Effector memory CD4-positive, alpha-beta T cell (primary cell): ENCODE measurements around the gene CABP5.

Experiments
- DNase-seq, 3 donors: peaks; one replicate each; pipeline ENCODE4 v3.0.0-alpha.2; 2020
- H3K27ac ChIP-seq: 2 replicates; pipeline ENCODE4 v1.7.0; 2013; ENCODE audit warnings: mild to moderate bottlenecking, low read length, moderate library complexity; ENCODE audit not compliant: insufficient read depth, poor library complexity, severe bottlenecking
- H3K27me3 ChIP-seq: replicated peaks from 2 replicates; pipeline ENCODE4 v1.7.0; 2013; ENCODE audit warnings: mild to moderate bottlenecking, low read length; ENCODE audit not compliant: insufficient read depth, control insufficient read depth, poor library complexity, severe bottlenecking
- H3K36me3 ChIP-seq: 2 replicates; pipeline ENCODE4 v1.7.0; 2013; ENCODE audit warnings: mild to moderate bottlenecking, low read length, moderate library complexity; ENCODE audit not compliant: control insufficient read depth, insufficient read depth
- H3K4me1 ChIP-seq: 2 replicates; pipeline ENCODE4 v1.7.0; 2013; ENCODE audit warnings: low read length, mild to moderate bottlenecking; ENCODE audit not compliant: control insufficient read depth, insufficient read depth, poor library complexity, severe bottlenecking
- H3K4me3 ChIP-seq: 2 replicates; pipeline ENCODE4 v1.7.0; 2013; ENCODE audit warnings: low read length, low read depth, mild to moderate bottlenecking; ENCODE audit not compliant: insufficient read depth, poor library complexity, severe bottlenecking
- H3K9me3 ChIP-seq: 2 replicates; pipeline ENCODE4 v1.7.0; 2013; ENCODE audit warnings: mild to moderate bottlenecking, low read length, moderate library complexity; ENCODE audit not compliant: control insufficient read depth

Gene CABP5

DNA sequence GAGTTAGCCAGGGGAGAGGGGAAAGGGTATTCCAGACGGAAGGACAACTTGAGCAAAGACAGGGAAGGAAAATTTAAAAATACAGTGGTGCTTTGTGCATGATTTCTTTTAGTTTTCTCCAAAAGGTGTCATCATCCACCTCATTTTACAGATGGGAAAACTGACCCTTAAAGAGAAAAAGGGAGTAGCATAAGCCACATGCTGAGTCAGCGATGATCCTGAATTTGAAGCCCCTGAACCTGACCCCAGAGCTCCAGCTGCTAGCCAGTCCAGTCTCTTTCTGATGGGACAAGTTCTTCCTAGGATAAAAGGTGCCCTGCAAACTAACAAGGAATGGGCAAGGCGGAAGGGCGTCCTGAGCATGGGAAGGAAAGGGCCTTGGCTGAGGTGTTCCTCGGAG lies 10.3 kb downstream of the CABP5 start:
- H3K27me3 ChIP-seq: no peaks in the 10 kb centered on the region

DNA sequence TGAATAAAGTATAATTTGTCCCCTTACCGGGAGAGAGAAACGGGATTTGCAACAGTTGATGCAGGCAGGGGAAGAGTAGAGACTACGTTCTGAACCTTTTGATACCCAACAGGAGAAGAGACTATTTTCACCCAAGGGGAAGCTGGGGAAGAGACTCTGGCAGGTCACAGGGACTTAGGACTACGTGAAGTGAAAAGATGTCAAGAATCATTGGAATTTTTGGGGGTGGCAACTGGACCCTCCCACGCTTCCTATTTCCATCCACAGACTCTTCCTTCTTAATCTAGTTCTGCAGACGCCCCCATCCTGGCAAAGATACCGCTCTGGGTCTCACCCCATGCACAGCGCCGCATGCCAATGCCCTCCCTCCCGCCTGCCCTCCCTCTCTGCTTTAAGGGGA lies 13.8 kb downstream of the CABP5 start:
- H3K4me1 ChIP-seq: no peaks in the 10 kb centered on the region
- no peaks in the 10 kb centered on the region for H3K36me3 ChIP-seq
- DNase-seq: no peak
- H3K4me3 ChIP-seq: no peak overlapping the region
- no peak overlapping the region for H3K27ac ChIP-seq
- H3K27me3 ChIP-seq: no peaks in the 10 kb centered on the region
- H3K9me3 ChIP-seq: no peaks in the 10 kb centered on the region

More for the DNA sequence above, 10.3 kb downstream of the CABP5 start:
- Histone ChIP-seq H3K4me3 (no peak overlapping the region), H3K36me3 (no peaks in the 10 kb centered on the region), H3K27ac (no peak overlapping the region), H3K4me1 (no peaks in the 10 kb centered on the region), H3K9me3 (peaks cover 5% of the 10 kb centered on the region)
- DNase-seq: no peak

DNA sequence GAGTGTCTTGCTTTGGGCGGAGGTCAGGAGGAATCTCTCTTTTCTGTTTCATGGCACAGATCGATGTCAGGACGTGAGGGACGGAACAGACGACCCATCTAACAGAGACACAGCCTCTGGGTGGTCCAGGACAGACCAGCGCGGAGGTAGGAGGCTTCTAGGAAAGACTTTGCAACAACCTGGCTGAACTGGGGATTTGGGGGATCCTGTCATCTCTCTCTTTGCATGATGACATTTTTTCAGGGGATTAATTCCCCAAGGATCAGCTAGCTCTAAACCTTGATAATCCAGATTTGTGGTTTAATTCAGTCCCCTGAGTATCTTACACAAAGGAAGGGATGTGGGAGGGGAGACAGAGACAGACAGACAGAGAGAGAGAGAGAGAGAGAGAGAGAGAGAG lies 14.4 kb downstream of the CABP5 start:
- Histone ChIP-seq H3K9me3 (no peaks in the 10 kb centered on the region), H3K4me1 (no peaks in the 10 kb centered on the region), H3K36me3 (no peaks in the 10 kb centered on the region), H3K27me3 (no peaks in the 10 kb centered on the region), H3K4me3 (no peak overlapping the region), H3K27ac (no peak overlapping the region)
- DNase-seq: no peak

DNA sequence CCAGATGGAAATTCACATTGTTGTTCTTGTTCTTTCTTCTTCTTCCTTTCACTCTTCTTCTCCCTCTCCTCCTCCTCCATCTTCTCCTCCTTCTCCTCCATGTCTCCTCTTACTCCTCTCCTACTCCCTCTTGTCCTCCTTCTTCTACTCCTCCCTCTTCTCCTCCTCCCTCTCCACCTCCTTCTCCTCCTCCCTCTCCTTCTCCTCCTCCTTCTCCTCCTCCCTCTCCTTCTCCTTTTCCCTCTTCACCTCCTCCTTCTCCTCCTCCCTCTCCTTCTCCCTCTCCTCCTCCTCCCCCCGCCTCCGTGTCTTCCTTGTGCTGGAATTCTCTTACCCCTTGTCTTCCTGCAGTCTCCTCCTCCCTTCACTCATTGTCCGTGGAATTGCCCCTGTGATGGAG lies 18.4 kb downstream of the CABP5 start:
- no peaks in the 10 kb centered on the region for H3K36me3 ChIP-seq
- H3K27me3 ChIP-seq: no peaks in the 10 kb centered on the region
- no peak overlapping the region for H3K27ac ChIP-seq
- no peaks in the 10 kb centered on the region for H3K9me3 ChIP-seq
- no peak for DNase-seq
- no peak overlapping the region for H3K4me3 ChIP-seq
- H3K4me1 ChIP-seq: no peaks in the 10 kb centered on the region

DNA sequence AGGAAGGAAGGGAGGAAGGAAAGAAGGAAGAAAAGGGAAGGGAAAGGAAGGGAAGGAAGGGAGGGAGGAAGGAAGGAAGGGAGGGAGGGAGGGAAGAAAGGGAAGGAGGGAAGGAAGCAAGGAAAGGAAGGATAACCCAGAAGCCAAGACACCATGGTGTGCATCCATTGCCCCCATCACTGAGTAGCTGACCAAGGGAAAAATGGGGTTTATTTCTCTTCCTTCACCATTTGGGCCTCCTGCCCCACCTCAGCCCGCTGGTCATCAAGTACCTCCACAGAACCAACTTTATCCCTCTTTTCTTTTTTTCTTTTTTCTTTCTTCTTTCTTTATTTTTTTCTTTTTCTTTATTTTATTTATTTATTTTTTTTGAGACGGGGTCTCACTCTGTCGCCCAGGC lies 20.4 kb downstream of the CABP5 start:
- Histone ChIP-seq H3K4me3 (no peak overlapping the region), H3K27ac (no peak overlapping the region), H3K36me3 (no peaks in the 10 kb centered on the region), H3K9me3 (no peaks in the 10 kb centered on the region), H3K4me1 (no peaks in the 10 kb centered on the region), H3K27me3 (no peaks in the 10 kb centered on the region)
- DNase-seq: no peak

DNA sequence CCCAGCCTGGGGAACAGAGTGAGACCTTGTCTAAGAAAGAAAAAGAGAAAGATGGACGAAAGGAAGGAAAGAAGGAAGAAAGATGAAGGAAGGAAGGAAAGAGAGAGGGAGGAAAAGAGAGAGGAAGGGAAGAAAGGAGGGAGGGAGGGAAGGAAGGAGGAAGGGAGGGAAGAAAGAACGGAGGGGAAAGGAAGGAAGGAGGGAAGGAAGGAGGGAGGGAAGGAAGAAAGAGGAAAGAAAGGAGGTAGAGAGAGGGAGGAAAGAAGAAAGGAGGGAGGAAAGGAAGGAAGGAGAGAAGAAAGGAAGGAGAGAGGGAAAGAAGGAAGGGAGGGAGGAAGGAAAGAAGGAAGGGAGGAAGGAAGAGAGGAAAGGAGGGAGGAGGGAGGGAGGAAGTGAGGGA lies 20.9 kb downstream of the CABP5 start:
- no peaks in the 10 kb centered on the region for H3K27me3 ChIP-seq
- H3K4me1 ChIP-seq: no peaks in the 10 kb centered on the region
- no peak overlapping the region for H3K4me3 ChIP-seq
- no peak overlapping the region for H3K27ac ChIP-seq
- no peaks in the 10 kb centered on the region for H3K9me3 ChIP-seq
- no peaks in the 10 kb centered on the region for H3K36me3 ChIP-seq
- DNase-seq: no peak

DNA sequence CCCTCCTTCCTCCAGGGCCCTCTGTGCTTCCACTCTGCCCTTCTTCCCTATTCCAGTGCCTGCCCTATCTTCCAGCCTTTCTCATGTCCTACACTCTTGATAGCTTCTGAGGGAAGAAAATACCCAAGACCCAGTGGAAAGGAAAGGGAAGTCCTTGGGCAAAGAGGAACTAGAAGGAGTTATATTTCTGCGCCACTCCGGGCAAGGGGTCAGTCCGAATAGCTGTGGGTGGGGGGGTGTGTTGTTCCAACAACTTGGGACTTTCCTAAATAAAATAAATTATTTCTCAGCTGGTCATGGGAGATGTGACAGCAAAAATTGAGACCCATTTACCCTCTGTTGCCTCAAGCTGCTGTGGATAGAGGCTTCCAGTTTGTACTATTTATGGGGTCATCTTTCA lies 23.2 kb downstream of the CABP5 start:
- Histone ChIP-seq H3K9me3 (no peaks in the 10 kb centered on the region), H3K4me3 (no peak overlapping the region), H3K36me3 (no peaks in the 10 kb centered on the region), H3K4me1 (no peaks in the 10 kb centered on the region), H3K27me3 (no peaks in the 10 kb centered on the region), H3K27ac (no peak overlapping the region)
- DNase-seq: no peak

DNA sequence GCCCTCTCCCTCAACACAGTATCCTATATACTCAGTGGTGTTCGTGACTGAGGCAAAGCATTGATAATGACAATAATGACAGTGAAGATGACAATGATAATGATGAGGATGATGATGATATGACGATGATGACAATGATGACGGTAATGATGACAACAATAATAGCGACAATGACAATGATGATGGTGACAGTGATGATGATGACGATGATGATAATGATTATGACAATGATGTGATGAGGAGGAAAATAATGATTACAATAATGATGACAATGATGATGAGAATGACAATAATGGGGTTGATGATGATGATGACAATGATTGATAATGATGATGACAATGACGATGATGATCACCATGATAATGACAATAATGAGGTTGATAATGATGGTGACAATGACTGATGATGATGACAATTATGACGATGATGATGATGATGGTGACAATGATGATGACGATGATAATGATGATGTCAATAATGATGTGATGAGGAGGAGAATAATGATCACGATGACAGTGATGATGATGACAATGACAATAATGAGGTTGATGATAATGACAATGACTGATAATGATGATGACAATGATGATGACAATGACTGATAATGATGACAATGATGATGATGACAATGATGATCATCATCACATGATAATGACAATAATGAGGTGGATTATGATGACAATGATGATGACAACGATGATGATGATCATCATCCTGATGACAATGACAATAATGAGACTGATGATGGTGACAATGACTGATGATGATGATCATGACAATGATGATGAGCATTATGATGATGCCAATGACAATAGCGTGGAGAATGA lies 32.7 kb downstream of the CABP5 start:
- no peak for DNase-seq

DNA sequence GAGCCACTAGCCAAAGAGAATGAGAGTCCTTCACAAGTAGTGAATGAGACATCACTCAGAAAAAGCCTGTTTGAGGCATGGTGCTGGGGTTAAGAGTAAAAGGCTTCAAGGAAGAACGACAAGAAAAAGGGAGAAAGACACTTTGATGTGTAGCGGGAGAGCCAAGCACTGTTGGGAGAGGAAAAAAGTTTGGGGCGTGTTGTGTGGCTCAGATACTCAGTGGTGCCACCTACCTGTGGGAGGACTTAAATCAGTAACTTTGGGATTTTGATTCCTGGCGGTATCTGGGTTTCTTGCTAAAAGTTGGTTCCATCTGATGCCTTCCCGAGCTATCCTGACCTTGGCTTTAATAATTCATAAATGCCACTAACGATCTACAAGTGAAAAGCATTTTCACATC lies 37.1 kb downstream of the CABP5 start:
- Histone ChIP-seq H3K27ac (no peak overlapping the region), H3K4me3 (no peak overlapping the region), H3K9me3 (no peaks in the 10 kb centered on the region), H3K4me1 (no peaks in the 10 kb centered on the region), H3K36me3 (no peaks in the 10 kb centered on the region), H3K27me3 (peaks cover 4% of the 10 kb centered on the region)
- DNase-seq: no peak

More for the DNA sequence above, 32.7 kb downstream of the CABP5 start:
- Histone ChIP-seq H3K27me3 (peaks cover 4% of the 10 kb centered on the region), H3K4me3 (no peak overlapping the region), H3K27ac (no peak overlapping the region), H3K4me1 (no peaks in the 10 kb centered on the region), H3K36me3 (no peaks in the 10 kb centered on the region), H3K9me3 (no peaks in the 10 kb centered on the region)

DNA sequence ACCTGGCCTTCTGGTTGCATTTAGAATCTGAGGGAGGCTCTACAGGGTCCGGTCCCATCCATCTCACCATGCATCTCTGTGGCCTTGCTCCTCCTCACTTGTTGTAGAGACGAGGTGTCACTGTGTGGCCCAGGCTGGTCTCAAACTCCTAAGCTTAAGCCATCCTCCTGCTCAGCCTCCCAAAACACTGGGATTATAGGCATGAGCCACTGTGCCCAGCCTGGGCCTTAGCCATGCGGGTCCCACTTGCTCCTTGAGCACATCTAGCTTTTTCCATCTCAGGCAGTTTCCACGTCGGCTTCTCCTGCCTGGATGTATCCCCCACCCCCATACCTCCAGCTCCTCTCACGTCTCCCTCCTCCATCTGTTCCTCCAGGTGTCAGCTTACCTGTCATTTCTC lies 39.6 kb downstream of the CABP5 start:
- no peak for DNase-seq
- H3K27me3 ChIP-seq: peaks cover 4% of the 10 kb centered on the region
- H3K27ac ChIP-seq: no peak overlapping the region
- H3K4me1 ChIP-seq: no peaks in the 10 kb centered on the region
- no peaks in the 10 kb centered on the region for H3K36me3 ChIP-seq
- no peaks in the 10 kb centered on the region for H3K9me3 ChIP-seq
- H3K4me3 ChIP-seq: no peak overlapping the region
